Colonic mucosa (tissue), 4 donors: ENCODE results near the gene EFCAB14. TPM values are rescaled to one million over a fixed set of nuclear protein-coding genes. Genes with fewer than 3 reads are reported as not detected.

Experiments
- DNase-seq: peaks from one replicate; pipeline ENCODE4 v3.0.0-alpha.2; 2020
- H3K27ac ChIP-seq: fragments of 200-600 bp; one replicate; pipeline ENCODE4 v1.8.0; 2021
- H3K27me3 ChIP-seq: fragments of 200-600 bp; one replicate; pipeline ENCODE4 v1.8.0; 2021
- H3K36me3 ChIP-seq: fragments of 200-600 bp; one replicate; pipeline ENCODE4 v1.8.0; 2021
- H3K4me1 ChIP-seq: fragments of 200-600 bp; one replicate; pipeline ENCODE4 v1.8.0; 2021; ENCODE audit warnings: mild to moderate bottlenecking
- H3K4me3 ChIP-seq: fragments of 200-600 bp; one replicate; pipeline ENCODE4 v1.8.0; 2021
- H3K9ac ChIP-seq, 2 donors: one replicate each; pipeline ENCODE4 v1.7.0; 2013; ENCODE audit warnings: control low read depth in 2 of 2, low read depth in 2 of 2, low read length in 2 of 2
- H3K9me3 ChIP-seq: fragments of 200-600 bp; one replicate; pipeline ENCODE4 v1.8.0; 2021
- intact Hi-C: fragments of 100-400 bp; cut with DNase I; formaldehyde crosslinking; loops from one replicate; pipeline ENCODE4 v1.14.1; 2022
- total RNA-seq, 2 donors: library from RNA; stranded (reverse); fragmentation: NEBNext Ultra II Directional in 1 of 2; extraction: Animal tissue kit (Norgen Biotek cat#: 25700) in 1 of 2; gene quantifications; one replicate each; pipeline ENCODE4 v1.2.1, GENCODE V29; 2021
- TF ChIP-seq, protein P1 (sequence below): fragments of 200-600 bp; IDR thresholded peaks from one replicate; pipeline ENCODE4 v1.8.0; 2022; ENCODE audit warnings: antibody characterized with exemption, mild to moderate bottlenecking
- donor health status: healthy.
- donor health status: DM: no; HTN: no; CAD: no.
- donor health status: DM: no; HTN: no; CAD: no.

Gene EFCAB14
- total RNA-seq, 2 donors from 2014 or later, result 87.4 to 114 TPM

DNA sequence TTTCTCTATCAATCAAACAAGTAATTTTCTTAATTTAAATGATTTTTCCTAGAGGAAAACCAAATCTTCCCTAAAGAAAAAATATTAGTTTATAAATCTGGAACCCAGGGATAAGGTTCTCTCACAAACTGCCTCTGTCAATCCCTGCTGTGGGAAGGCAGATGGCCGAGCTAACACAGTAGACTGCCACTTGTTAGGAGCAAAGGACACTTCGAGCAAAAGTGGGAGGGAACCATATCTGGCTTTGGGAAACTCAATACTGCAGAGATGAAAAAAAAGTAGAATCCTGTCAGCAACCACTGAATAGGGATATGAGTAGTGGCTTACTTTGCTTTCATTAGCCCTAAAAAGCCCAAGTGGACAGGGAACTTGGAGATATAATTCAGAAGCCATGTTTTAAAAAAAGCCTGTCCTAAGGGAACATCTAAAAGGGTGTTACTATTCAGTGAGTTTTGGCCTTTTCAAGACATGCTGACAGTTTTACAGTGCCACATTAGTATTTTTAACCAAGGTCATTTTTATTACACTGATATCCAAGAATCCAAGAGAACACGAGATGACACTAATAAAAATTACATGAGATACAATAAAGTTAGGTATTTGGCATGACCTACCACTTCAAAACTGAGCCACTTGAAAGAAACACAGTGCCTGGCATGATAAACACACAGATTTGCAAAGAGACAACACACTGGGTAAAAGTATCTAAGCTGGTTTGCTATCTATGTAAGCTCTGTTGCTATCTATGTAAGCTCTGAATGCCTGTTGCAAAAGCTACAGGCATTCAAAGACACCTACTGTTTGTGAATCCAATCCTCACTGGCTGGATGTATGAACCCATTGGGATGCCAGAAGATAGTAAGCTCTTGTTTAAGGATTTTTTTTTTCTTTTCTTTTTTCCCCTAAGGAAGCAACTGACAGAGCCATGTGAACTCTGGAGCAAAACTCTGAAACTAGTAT is 25.8 kb downstream of the EFCAB14 start:
- Histone ChIP-seq H3K9me3 (no peaks in the 10 kb centered on the region), H3K4me3 (no peak overlapping the region), H3K27ac (no peak overlapping the region), H3K9ac (no peak overlapping the region), H3K36me3 (peaks cover 13% of the 10 kb centered on the region), H3K27me3 (no peaks in the 10 kb centered on the region), H3K4me1 (no peaks in the 10 kb centered on the region)
- intact Hi-C loops, result no loop called here
- TF ChIP-seq, protein P1, sequence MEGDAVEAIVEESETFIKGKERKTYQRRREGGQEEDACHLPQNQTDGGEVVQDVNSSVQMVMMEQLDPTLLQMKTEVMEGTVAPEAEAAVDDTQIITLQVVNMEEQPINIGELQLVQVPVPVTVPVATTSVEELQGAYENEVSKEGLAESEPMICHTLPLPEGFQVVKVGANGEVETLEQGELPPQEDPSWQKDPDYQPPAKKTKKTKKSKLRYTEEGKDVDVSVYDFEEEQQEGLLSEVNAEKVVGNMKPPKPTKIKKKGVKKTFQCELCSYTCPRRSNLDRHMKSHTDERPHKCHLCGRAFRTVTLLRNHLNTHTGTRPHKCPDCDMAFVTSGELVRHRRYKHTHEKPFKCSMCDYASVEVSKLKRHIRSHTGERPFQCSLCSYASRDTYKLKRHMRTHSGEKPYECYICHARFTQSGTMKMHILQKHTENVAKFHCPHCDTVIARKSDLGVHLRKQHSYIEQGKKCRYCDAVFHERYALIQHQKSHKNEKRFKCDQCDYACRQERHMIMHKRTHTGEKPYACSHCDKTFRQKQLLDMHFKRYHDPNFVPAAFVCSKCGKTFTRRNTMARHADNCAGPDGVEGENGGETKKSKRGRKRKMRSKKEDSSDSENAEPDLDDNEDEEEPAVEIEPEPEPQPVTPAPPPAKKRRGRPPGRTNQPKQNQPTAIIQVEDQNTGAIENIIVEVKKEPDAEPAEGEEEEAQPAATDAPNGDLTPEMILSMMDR, result no peak
- no peak for DNase-seq

DNA sequence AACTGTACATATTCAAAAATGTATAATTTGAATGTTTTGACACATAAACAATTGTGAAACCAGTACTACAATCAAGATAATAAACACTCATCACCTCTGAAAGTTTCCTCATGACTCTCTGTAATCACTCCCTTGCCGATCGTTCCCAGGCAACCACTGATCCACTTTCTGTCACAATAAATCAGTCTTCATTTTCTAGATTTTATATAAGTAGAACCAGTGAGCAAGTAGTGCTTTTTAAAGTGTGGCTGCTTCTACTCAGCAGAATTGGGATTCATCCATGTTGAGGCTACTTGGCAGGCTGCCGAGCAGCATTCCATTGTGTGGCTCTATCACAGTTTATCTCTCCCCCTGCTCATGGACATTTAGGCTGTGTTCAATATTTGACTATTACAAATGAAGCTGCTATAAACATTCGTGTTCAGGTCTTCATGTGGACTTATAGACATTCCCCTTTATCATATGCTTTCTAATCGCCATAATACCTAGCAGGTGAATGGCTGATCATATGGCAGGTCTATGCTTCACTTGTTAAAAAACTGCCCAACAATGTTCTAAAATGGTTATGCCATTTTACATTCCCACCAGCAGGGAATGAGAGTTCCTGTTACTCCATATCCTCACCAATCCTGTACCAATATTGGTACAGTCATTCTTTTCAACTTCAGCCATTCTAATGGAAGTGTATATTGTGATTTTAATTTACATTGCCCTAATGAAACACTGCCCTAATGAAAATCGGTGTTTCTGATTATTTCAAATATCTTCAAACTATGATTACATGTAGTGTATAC is 26.7 kb downstream of the EFCAB14 start:
- Histone ChIP-seq H3K4me1 (peaks cover 6% of the 10 kb centered on the region), H3K27me3 (no peaks in the 10 kb centered on the region), H3K4me3 (no peak overlapping the region), H3K9me3 (no peaks in the 10 kb centered on the region), H3K36me3 (peaks cover 13% of the 10 kb centered on the region), H3K9ac (no peak overlapping the region), H3K27ac (no peak overlapping the region)
- intact Hi-C loops, result no loop called here
- TF ChIP-seq, protein P1, result no peak
- no peak for DNase-seq

GRCh38 chr1:46690931-46691421 is 27.9 kb downstream of the EFCAB14 start:
- intact Hi-C loops, result no loop called here
- H3K27ac ChIP-seq, result no peak overlapping the region
- H3K4me1 ChIP-seq, result peaks cover 10% of the 10 kb centered on the region
- no peaks in the 10 kb centered on the region for H3K27me3 ChIP-seq
- no peaks in the 10 kb centered on the region for H3K9me3 ChIP-seq
- no peak overlapping the region for H3K9ac ChIP-seq
- H3K36me3 ChIP-seq, result peaks cover 13% of the 10 kb centered on the region
- TF ChIP-seq, protein P1, result no peak
- no peak for DNase-seq
- H3K4me3 ChIP-seq, result no peak overlapping the region

DNA sequence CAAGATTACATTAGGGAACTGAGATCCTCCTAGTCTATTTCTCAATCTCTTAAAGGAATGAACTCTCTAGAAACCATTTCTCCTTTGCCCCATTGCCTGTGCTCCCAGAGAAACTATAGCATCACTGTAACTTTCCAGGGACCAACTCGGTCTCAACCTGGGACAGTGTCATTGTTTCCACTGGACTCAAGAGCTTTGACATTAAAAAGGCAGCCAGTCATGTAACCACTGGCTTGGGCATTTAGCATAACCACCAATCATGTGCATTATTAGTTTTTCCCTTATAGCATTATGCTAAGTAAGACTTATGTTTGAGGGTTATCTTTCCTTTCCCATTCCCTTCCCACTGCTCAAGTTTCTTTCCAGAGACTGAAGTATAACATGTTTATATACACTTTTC is 29.0 kb downstream of the EFCAB14 start:
- Histone ChIP-seq H3K4me3 (no peak overlapping the region), H3K9ac (no peak overlapping the region), H3K4me1 (peaks cover 10% of the 10 kb centered on the region), H3K27ac (no peak overlapping the region), H3K9me3 (no peaks in the 10 kb centered on the region), H3K36me3 (peaks cover 13% of the 10 kb centered on the region), H3K27me3 (no peaks in the 10 kb centered on the region)
- no peak for DNase-seq
- TF ChIP-seq, protein P1, result no peak
- intact Hi-C loops, result no loop called here

DNA sequence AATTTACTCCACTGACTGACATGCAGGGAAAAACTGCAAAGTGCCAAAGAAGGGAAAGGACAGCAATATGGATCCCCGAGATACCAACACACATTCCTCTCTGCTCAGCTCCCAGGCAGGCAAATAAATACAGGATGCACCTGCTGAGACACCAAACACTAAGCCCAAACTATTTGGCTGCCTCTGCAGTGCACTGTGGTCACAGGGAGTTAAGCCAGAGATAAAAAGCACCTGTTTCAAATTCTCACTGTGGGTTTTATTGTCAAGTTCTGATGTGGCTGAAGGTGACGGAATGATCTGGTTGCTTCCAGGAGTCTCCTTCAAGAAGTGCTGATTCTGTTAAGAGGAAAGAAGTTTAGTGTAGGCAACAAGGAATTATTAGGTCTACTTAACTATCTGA is 29.6 kb downstream of the EFCAB14 start:
- Histone ChIP-seq H3K9me3 (no peaks in the 10 kb centered on the region), H3K27ac (no peak overlapping the region), H3K9ac (no peak overlapping the region), H3K36me3 (peaks cover 13% of the 10 kb centered on the region), H3K4me3 (no peak overlapping the region), H3K27me3 (no peaks in the 10 kb centered on the region), H3K4me1 (peaks cover 10% of the 10 kb centered on the region)
- intact Hi-C loops, result no loop called here
- peak; percentile 27 for DNase-seq
- TF ChIP-seq, protein P1, result no peak
